Measurements from ENCODE around the gene AKAP8. TPM values are rescaled to one million over a fixed set of nuclear protein-coding genes. Genes with fewer than 3 reads are reported as not detected.

Gene AKAP8
- total and polyA plus RNA-seq, 9 of the 15 experiments (the other 6 are each of a cell fraction or from before 2014, with no cell fraction given): 3.4 to 56.5 (median 15.0) TPM

- TF ChIP-seq SMARCB1 (IDR thresholded peaks at IDR 0.05; ENCODE audit: insufficient read length, low read depth) (no peak), FUS (optimal IDR thresholded peaks at IDR 0.05; ENCODE audit: low read depth, low read length) (no peak), KDM1A (IDR thresholded peaks at IDR 0.05) (no peak), RAD51 (IDR thresholded peaks at IDR 0.05; ENCODE audit: borderline replicate concordance, low read depth) (no peak), POLR2G (IDR thresholded peaks at IDR 0.05; ENCODE audit: low read depth, low read length) (no peak), ZNF324 (CRISPR knock-in tag; IDR thresholded peaks at IDR 0.05) (no peak), ZNF3 (CRISPR knock-in tag; IDR thresholded peaks at IDR 0.05) (no peak), ZNF263 (CRISPR knock-in tag; IDR thresholded peaks at IDR 0.05; ENCODE audit: borderline replicate concordance) (peak; percentile 96), GTF2B (IDR thresholded peaks at IDR 0.05; ENCODE audit: extremely low read depth, insufficient read length) (no peak), DPF2 (IDR thresholded peaks at IDR 0.05) (peak; percentile 30; the same call in 1 of the 2 replicates), NR2F6 (CRISPR knock-in tag; IDR thresholded peaks at IDR 0.05) (no peak), ZKSCAN3 (CRISPR knock-in tag; IDR thresholded peaks at IDR 0.05) (no peak), PYGO2 (tag; IDR thresholded peaks at IDR 0.05) (no peak), CREB1 (IDR thresholded peaks at IDR 0.05) (no peak), CREB1 (CRISPR knock-in tag; IDR thresholded peaks at IDR 0.05) (no peak), ZNF347 (CRISPR knock-in tag; IDR thresholded peaks at IDR 0.05; ENCODE audit: low read depth) (no peak), ZNF436 (CRISPR knock-in tag; IDR thresholded peaks at IDR 0.05) (no peak), THRA (IDR thresholded peaks at IDR 0.05) (no peak), ZNF217 (CRISPR knock-in tag; IDR thresholded peaks at IDR 0.05) (no peak), ZNF133 (CRISPR knock-in tag; IDR thresholded peaks at IDR 0.05) (no peak), POU5F1 (IDR thresholded peaks at IDR 0.05; ENCODE audit: borderline replicate concordance, low read depth, low read length, partially characterized antibody) (no peak), TRIM28 (IDR thresholded peaks at IDR 0.05) (no peak), ASH1L (IDR thresholded peaks at IDR 0.05; ENCODE audit: borderline replicate concordance, low read depth, partially characterized antibody) (no peak)
- TF ChIP-seq, protein P1, sequence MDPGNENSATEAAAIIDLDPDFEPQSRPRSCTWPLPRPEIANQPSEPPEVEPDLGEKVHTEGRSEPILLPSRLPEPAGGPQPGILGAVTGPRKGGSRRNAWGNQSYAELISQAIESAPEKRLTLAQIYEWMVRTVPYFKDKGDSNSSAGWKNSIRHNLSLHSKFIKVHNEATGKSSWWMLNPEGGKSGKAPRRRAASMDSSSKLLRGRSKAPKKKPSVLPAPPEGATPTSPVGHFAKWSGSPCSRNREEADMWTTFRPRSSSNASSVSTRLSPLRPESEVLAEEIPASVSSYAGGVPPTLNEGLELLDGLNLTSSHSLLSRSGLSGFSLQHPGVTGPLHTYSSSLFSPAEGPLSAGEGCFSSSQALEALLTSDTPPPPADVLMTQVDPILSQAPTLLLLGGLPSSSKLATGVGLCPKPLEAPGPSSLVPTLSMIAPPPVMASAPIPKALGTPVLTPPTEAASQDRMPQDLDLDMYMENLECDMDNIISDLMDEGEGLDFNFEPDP (CRISPR knock-in tag; IDR thresholded peaks at IDR 0.05): no peak
- TF ChIP-seq, protein P2, sequence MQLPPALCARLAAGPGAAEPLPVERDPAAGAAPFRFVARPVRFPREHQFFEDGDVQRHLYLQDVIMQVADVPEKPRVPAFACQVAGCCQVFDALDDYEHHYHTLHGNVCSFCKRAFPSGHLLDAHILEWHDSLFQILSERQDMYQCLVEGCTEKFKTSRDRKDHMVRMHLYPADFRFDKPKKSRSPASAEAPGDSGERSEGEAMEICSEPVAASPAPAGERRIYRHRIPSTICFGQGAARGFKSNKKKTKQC (CRISPR knock-in tag; IDR thresholded peaks at IDR 0.05): 0 out of 2 replicates have a peak, but pooled peaks have one; percentile 30
These were observed 48.7 kb downstream of the AKAP8 start (continued) for GRCh38 chr19:15330801-15331418.
